ENCODE results near the gene ERFE. TPM values are rescaled to one million over a fixed set of nuclear protein-coding genes. Genes with fewer than 3 reads are reported as not detected.

ERFE gene
- total RNA-seq, 1 donor from 2014 or later: not detected

DNA sequence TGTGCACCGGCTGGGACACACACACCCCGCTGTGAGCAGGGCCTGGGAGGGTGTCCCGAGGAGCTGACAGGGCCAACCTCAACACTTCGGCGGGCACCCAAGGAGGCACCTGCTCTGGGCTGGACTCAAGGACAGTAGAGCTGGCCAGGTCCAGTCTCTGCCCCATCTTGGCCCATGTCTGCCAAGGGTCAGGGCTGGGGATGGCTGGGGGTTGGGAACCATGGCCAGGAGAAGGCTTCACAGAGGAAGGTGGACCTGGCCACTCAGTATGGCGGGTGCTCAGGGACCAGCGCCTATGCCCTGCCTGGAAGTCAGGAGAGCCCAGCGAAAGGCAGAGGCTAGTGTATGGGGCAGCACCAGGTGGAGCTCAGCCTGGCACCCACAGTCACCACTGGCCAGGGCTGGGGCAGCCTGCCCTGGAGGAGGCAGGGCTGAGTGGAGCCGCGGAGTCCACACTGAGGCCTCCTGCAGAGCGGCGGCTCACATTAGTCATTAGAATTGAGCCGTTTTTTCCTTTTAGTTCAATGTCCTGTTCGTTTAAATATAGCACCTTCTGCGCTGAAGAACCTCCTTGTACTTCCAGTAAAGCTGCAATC lies 4.2 kb downstream of the ERFE start:
- Mint-ChIP-seq H3K4me3 (no peak overlapping the region), H3K27me3 (peaks cover 20% of the 10 kb centered on the region), H3K27ac (no peak overlapping the region), H3K36me3 (ENCODE audit: low read depth) (peaks cover 4% of the 10 kb centered on the region), H3K9me3 (no peaks in the 10 kb centered on the region), H3K4me1 (peaks cover 15% of the 10 kb centered on the region)
- CTCF ChIA-PET: no interaction called here
- intact Hi-C loops (cut with micrococcal nuclease): no loop called here
- TF ChIP-seq CTCF (IDR thresholded peaks at IDR 0.05): no peak
- ATAC-seq (ENCODE audit: low read depth) (no peak), DNase-seq (no peak)
- POLR2A ChIA-PET: interaction anchor here (0.6 kb wide), 1 partner anchor 40 kb away, joined by 3 read pairs; no protein-coding TSS in a partner anchor

DNA sequence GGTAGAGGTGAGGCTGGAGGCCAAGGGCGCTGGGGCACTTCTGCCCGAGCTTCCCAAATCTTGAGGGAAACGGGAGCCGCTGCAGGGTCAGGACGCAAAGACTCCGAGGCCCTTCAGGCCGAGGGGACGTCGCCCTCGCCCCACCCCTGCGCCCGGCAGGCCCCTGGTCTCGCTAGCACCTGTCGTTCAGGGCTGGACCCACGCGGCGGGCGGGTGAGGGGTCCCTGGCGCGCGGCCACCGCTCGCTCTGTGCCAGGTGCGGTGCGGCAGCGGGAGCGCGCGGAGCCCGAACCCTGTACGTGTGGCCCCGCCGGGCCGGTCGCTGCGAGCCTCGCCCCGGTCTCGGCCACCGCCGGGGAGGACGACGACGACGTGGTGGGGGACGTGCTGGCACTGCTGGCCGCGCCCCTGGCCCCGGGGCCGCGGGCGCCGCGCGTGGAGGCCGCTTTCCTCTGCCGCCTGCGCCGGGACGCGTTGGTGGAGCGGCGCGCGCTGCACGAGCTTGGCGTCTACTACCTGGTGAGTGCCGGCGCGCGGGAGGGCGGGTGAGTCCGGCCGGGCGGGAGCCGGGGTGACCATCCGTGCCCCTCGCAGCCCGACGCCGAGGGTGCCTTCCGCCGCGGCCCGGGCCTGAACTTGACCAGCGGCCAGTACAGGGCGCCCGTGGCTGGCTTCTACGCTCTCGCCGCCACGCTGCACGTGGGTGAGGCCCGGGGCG lies 4.9 kb downstream of the ERFE start:
- CTCF ChIA-PET: no interaction called here
- Mint-ChIP-seq H3K36me3 (ENCODE audit: low read depth) (peaks cover 11% of the 10 kb centered on the region), H3K9me3 (no peaks in the 10 kb centered on the region), H3K4me3 (no peak overlapping the region), H3K4me1 (peaks cover 15% of the 10 kb centered on the region), H3K27ac (no peak overlapping the region), H3K27me3 (peaks cover 20% of the 10 kb centered on the region)
- DNase-seq: no peak
- POLR2A ChIA-PET: interaction anchor here (0.6 kb wide), 1 partner anchor 39 kb away, joined by 3 read pairs; no protein-coding TSS in a partner anchor
- intact Hi-C loops (cut with micrococcal nuclease): no loop called here
- ATAC-seq (ENCODE audit: low read depth): no peak
- TF ChIP-seq CTCF (IDR thresholded peaks at IDR 0.05): no peak

- intact Hi-C loops (cut with micrococcal nuclease): no loop called here
- no peak overlapping the region for H3K27ac Mint-ChIP-seq
- ATAC-seq (ENCODE audit: low read depth) (no peak), DNase-seq (no peak)
- H3K4me1 Mint-ChIP-seq: peaks cover 9% of the 10 kb centered on the region
- peaks cover 13% of the 10 kb centered on the region for H3K27me3 Mint-ChIP-seq
- no peak overlapping the region for H3K4me3 Mint-ChIP-seq
- H3K36me3 Mint-ChIP-seq (ENCODE audit: low read depth): peaks cover 17% of the 10 kb centered on the region
- ChIA-PET CTCF (no interaction called here), POLR2A (no interaction called here)
- no peak for TF ChIP-seq CTCF (IDR thresholded peaks at IDR 0.05)
- H3K9me3 Mint-ChIP-seq: no peaks in the 10 kb centered on the region
Measured at GRCh38 chr2:238164906-238165287, 6.1 kb downstream of the ERFE start.

DNA sequence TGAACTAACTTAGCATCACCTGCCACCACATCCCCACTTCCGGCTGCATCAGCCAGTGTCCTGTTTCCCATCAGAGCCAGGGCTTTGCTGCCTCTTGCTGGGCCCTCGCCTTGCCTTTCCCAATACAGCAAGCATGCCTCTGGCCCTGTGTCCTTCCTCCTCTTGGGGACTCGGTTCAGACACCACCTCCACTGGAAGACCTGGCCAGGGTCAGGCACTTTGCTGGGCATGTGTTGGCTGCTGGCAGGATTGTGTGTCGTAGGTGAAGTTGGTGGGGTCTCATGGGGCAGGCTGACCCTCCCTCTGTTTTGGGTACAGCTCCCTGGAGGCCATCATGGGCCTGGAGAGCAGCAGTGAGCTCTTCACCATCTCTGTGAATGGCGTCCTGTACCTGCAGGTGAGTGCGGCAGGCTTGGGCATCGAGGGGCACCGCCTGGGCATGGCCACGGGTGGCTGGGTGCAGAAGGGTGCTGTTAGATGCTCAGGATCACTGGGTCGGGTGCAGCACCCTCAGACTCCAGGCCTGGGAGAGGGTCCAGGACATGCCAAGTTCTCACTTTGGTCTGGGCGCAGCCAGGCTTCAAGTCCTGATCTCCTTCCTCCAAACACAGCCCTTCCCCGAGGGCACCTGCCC lies 6.6 kb downstream of the ERFE start:
- no peak overlapping the region for H3K4me3 Mint-ChIP-seq
- H3K4me1 Mint-ChIP-seq: peaks cover 6% of the 10 kb centered on the region
- POLR2A ChIA-PET: no interaction called here
- TF ChIP-seq CTCF (IDR thresholded peaks at IDR 0.05): no peak
- H3K36me3 Mint-ChIP-seq (ENCODE audit: low read depth): peaks cover 22% of the 10 kb centered on the region
- intact Hi-C loops (cut with micrococcal nuclease): no loop called here
- H3K27ac Mint-ChIP-seq: no peak overlapping the region
- H3K9me3 Mint-ChIP-seq: no peaks in the 10 kb centered on the region
- CTCF ChIA-PET: no interaction called here
- no peak for DNase-seq
- peaks cover 12% of the 10 kb centered on the region for H3K27me3 Mint-ChIP-seq
- no peak for ATAC-seq (ENCODE audit: low read depth)
